Effector CD4-positive, alpha-beta T cell (primary cell): ENCODE measurements around the gene PELI2.

Experiments
- DNase-seq: peaks from one replicate; pipeline ENCODE4 v3.0.0-alpha.2; 2020

PELI2 gene

GRCh38 chr14:56268039-56268438, 149.8 kb downstream of the PELI2 start:
- DNase-seq: no peak

GRCh38 chr14:56268673-56269072, 150.5 kb downstream of the PELI2 start:
- DNase-seq: no peak

GRCh38 chr14:56270921-56271320, 152.7 kb downstream of the PELI2 start:
- no peak for DNase-seq

GRCh38 chr14:56271970-56272369, 153.8 kb downstream of the PELI2 start:
- DNase-seq: no peak

- DNase-seq: no peak
Measured at GRCh38 chr14:56273155-56273554, 154.9 kb downstream of the PELI2 start.

- no peak for DNase-seq
Measured at GRCh38 chr14:56273951-56274350, 155.7 kb downstream of the PELI2 start.

- DNase-seq: no peak
Measured at GRCh38 chr14:56274556-56274955, 156.3 kb downstream of the PELI2 start.

- no peak for DNase-seq
Measured at GRCh38 chr14:56276108-56276507, 157.9 kb downstream of the PELI2 start.

- DNase-seq: no peak
Measured at GRCh38 chr14:56278383-56278782, 160.2 kb downstream of the PELI2 start.

- no peak for DNase-seq
Measured at GRCh38 chr14:56280843-56281242, 162.6 kb downstream of the PELI2 start.

GRCh38 chr14:56282179-56282578, 164.0 kb downstream of the PELI2 start:
- DNase-seq: no peak

GRCh38 chr14:56284641-56285040, 166.4 kb downstream of the PELI2 start:
- no peak for DNase-seq

GRCh38 chr14:56289155-56289554, 170.9 kb downstream of the PELI2 start:
- DNase-seq: no peak

- no peak for DNase-seq
Measured at GRCh38 chr14:56290195-56290594, 172.0 kb downstream of the PELI2 start.

GRCh38 chr14:56292970-56293369, 174.8 kb downstream of the PELI2 start:
- no peak for DNase-seq

- DNase-seq: no peak
Measured at GRCh38 chr14:56293506-56293905, 175.3 kb downstream of the PELI2 start.

- DNase-seq: no peak
Measured at GRCh38 chr14:56294128-56294527, 175.9 kb downstream of the PELI2 start.

- DNase-seq: no peak
Measured at GRCh38 chr14:56295743-56296142, 177.5 kb downstream of the PELI2 start.

GRCh38 chr14:56297449-56297848, 179.2 kb downstream of the PELI2 start:
- DNase-seq: no peak

- DNase-seq: no peak
Measured at GRCh38 chr14:56299306-56299984, 181.2 kb downstream of the PELI2 start.

- DNase-seq: no peak
Measured at GRCh38 chr14:56300495-56300894, 182.3 kb downstream of the PELI2 start.

GRCh38 chr14:56304456-56304855, 186.2 kb downstream of the PELI2 start:
- no peak for DNase-seq

GRCh38 chr14:56309198-56309597, 191.0 kb downstream of the PELI2 start:
- no peak for DNase-seq

GRCh38 chr14:56310643-56311042, 192.4 kb downstream of the PELI2 start:
- DNase-seq: no peak

- no peak for DNase-seq
Measured at GRCh38 chr14:56313789-56314188, 195.6 kb downstream of the PELI2 start.
